H1 (cell line): ENCODE measurements around the gene CSNK1G2. TPM values are rescaled to one million over a fixed set of nuclear protein-coding genes. Genes with fewer than 3 reads are reported as not detected.
A peak's percentile ranks its signal among the peaks of the same experiment; 100 is the strongest.

ENCODE experiments used
- CTCF ChIA-PET: fragments of 300-600 bp; sonication (Branson Sonifier 250); formaldehyde crosslinking; loops from one replicate; lab custom pipeline; 2021; ENCODE audit not compliant: partially characterized antibody; lab: Charles Lee
- POLR2A ChIA-PET: fragments of 300-600 bp; sonication (Branson Sonifier 250); formaldehyde crosslinking; loops from one replicate; lab custom pipeline; 2021; ENCODE audit warnings: inconsistent platforms; ENCODE audit not compliant: partially characterized antibody; lab: Charles Lee
- DNase-seq, 2 experiments: peaks; one replicate each; pipeline versions ENCODE4 v3.0.0 to v3.0.0-alpha.2; 2010 to 2022; ENCODE audit warnings: low spot score in 2 of 2, low read depth in 1 of 2, mixed read lengths in 1 of 2
- FAIRE-seq: peaks from 2 replicates; lab custom pipeline; 2011; peaks lifted over from hg19 to GRCh38; lab: Jason Lieb, UNC
- H2AFZ ChIP-seq: 2 replicates; pipeline ENCODE4 v1.8.1; 2012; ENCODE audit warnings: low read length, inconsistent platforms
- H2AK5ac ChIP-seq: 2 replicates; pipeline ENCODE4 v1.6.1; 2013; ENCODE audit warnings: low read depth, low read length
- H2BK120ac ChIP-seq: replicated peaks from 2 replicates; pipeline ENCODE3; 2013; ENCODE audit warnings: low read depth, low read length, inconsistent platforms
- H2BK12ac ChIP-seq: 2 replicates; pipeline ENCODE4 v1.6.1; 2013; ENCODE audit warnings: low read depth, low read length
- H2BK15ac ChIP-seq: 2 replicates; pipeline ENCODE4 v1.6.1; 2013; ENCODE audit warnings: low read length
- H2BK20ac ChIP-seq: 2 replicates; pipeline ENCODE4 v1.6.1; 2013; ENCODE audit warnings: low read length
- H2BK5ac ChIP-seq: 2 replicates; pipeline ENCODE4 v1.6.1; 2013; ENCODE audit warnings: low read depth, low read length
- H3K14ac ChIP-seq: 2 replicates; pipeline ENCODE4 v1.6.1; 2013; ENCODE audit warnings: inconsistent platforms; ENCODE audit not compliant: insufficient read length
- H3K18ac ChIP-seq: 2 replicates; pipeline ENCODE4 v1.6.1; 2013; ENCODE audit warnings: low read length; ENCODE audit errors: extremely low read depth
- H3K23ac ChIP-seq: 2 replicates; pipeline ENCODE4 v1.6.1; 2013; ENCODE audit warnings: inconsistent platforms; ENCODE audit not compliant: insufficient read length
- H3K23me2 ChIP-seq: 2 replicates; pipeline ENCODE4 v1.6.1; 2013; ENCODE audit warnings: low read depth, low read length
- H3K27ac ChIP-seq: 2 replicates; pipeline ENCODE4 v1.6.1; 2011; ENCODE audit warnings: low read depth, low read length, inconsistent platforms
- H3K27me3 ChIP-seq, 4 experiments: replicated peaks in 1 of 4; 1 replicate in 1 of 4; 2 replicates in 3 of 4; pipeline versions ENCODE4 v1.6.1 to v1.8.1; 2011 to 2013; ENCODE audit warnings: low read length in 3 of 4, mild to moderate bottlenecking in 3 of 4, inconsistent platforms in 2 of 4, mixed read lengths in 2 of 4, moderate library complexity in 1 of 4; ENCODE audit not compliant: control insufficient read depth in 3 of 4, insufficient read depth in 3 of 4; ENCODE audit errors: extremely low read depth in 1 of 4
- H3K36me3 ChIP-seq, 4 experiments: 2 replicates each; pipeline versions ENCODE4 v1.6.1 to v1.8.1; 2011 to 2013; ENCODE audit warnings: mild to moderate bottlenecking in 4 of 4, low read length in 3 of 4, moderate library complexity in 2 of 4, control low read depth in 1 of 4, inconsistent platforms in 1 of 4; ENCODE audit not compliant: insufficient read depth in 4 of 4, control insufficient read depth in 2 of 4
- H3K4ac ChIP-seq: replicated peaks from 2 replicates; pipeline ENCODE3; 2013; ENCODE audit warnings: low read length, low read depth, mixed read lengths, inconsistent platforms; ENCODE audit not compliant: insufficient read length
- H3K4me1 ChIP-seq, 4 experiments: replicated peaks in 1 of 4; 1 replicate in 1 of 4; 2 replicates in 3 of 4; pipeline versions ENCODE4 v1.6.1 to v1.8.1; 2011 to 2013; ENCODE audit warnings: low read length in 3 of 4, inconsistent platforms in 2 of 4, mixed read lengths in 1 of 4; ENCODE audit not compliant: insufficient read depth in 4 of 4, control insufficient read depth in 3 of 4
- H3K4me2 ChIP-seq, 2 experiments: 2 replicates each; pipeline versions ENCODE4 v1.6.1 to v1.8.1; 2011 to 2013; ENCODE audit warnings: low read depth in 2 of 2, low read length in 2 of 2, control low read depth in 1 of 2, inconsistent platforms in 1 of 2, mild to moderate bottlenecking in 1 of 2; ENCODE audit not compliant: insufficient read depth in 1 of 2
- H3K4me3 ChIP-seq, 4 experiments: fragments of 200-600, 300-600 bp in 1 of 4; sonication (generic), shearing (Covaris generic), sonication (Bioruptor Twin) in 1 of 4; 2 replicates each; pipeline versions ENCODE4 v1.5.1 to v1.8.1; 2011 to 2016; ENCODE audit warnings: low read length in 4 of 4, low read depth in 3 of 4, control low read depth in 2 of 4, inconsistent platforms in 2 of 4, mild to moderate bottlenecking in 2 of 4, mixed read lengths in 1 of 4, moderate library complexity in 1 of 4; ENCODE audit not compliant: insufficient read depth in 2 of 4; ENCODE audit errors: extremely low read depth in 1 of 4
- H3K56ac ChIP-seq: replicated peaks from 2 replicates; pipeline ENCODE3; 2013; ENCODE audit warnings: low read depth, mild to moderate bottlenecking, mixed read lengths, low read length, inconsistent platforms; ENCODE audit not compliant: insufficient read length
- H3K79me1 ChIP-seq: 2 replicates; pipeline ENCODE4 v1.6.1; 2013; ENCODE audit warnings: low read depth, low read length, control low read depth
- H3K79me2 ChIP-seq, 2 experiments: 2 replicates each; pipeline versions ENCODE4 v1.6.1 to v1.8.1; 2012 to 2013; ENCODE audit warnings: low read length in 2 of 2, mild to moderate bottlenecking in 2 of 2, inconsistent platforms in 1 of 2; ENCODE audit not compliant: insufficient read depth in 2 of 2, control insufficient read depth in 1 of 2
- H3K9ac ChIP-seq, 4 experiments: replicated peaks in 1 of 4; 1 replicate in 1 of 4; 2 replicates in 3 of 4; pipeline versions ENCODE4 v1.6.1 to v1.8.1; 2011 to 2013; ENCODE audit warnings: low read depth in 3 of 4, low read length in 3 of 4, control low read depth in 2 of 4, mild to moderate bottlenecking in 2 of 4, moderate library complexity in 2 of 4, inconsistent platforms in 1 of 4; ENCODE audit errors: extremely low read depth in 1 of 4
- H3K9me3 ChIP-seq, 2 experiments: 2 replicates each; pipeline versions ENCODE4 v1.6.1 to v1.8.1; 2012 to 2013; ENCODE audit warnings: mild to moderate bottlenecking in 2 of 2, moderate library complexity in 2 of 2, control low read depth in 1 of 2, inconsistent platforms in 1 of 2, low read depth in 1 of 2, low read length in 1 of 2, mixed read lengths in 1 of 2; ENCODE audit not compliant: insufficient read depth in 2 of 2
- H4K20me1 ChIP-seq, 2 experiments: replicated peaks in 1 of 2; 2 replicates each; pipeline versions ENCODE3 to v1.8.1; 2011 to 2013; ENCODE audit warnings: inconsistent platforms in 2 of 2, low read length in 2 of 2, mild to moderate bottlenecking in 1 of 2; ENCODE audit not compliant: insufficient read depth in 2 of 2, control insufficient read depth in 1 of 2
- H4K5ac ChIP-seq: 2 replicates; pipeline ENCODE4 v1.6.1; 2013; ENCODE audit warnings: low read length, low read depth, mixed read lengths, inconsistent platforms; ENCODE audit not compliant: insufficient read length
- H4K8ac ChIP-seq: 2 replicates; pipeline ENCODE4 v1.8.0; 2013; ENCODE audit warnings: mild to moderate bottlenecking, moderate library complexity, low read length, inconsistent platforms; ENCODE audit not compliant: insufficient read depth; ENCODE audit errors: extremely low read depth
- H4K91ac ChIP-seq: replicated peaks from 2 replicates; pipeline ENCODE3; 2013; ENCODE audit warnings: low read length, mixed read lengths, inconsistent platforms; ENCODE audit not compliant: insufficient read length
- CBX8 ChIP-seq: fragments of 300-800, 300-1000 bp; sonication (generic); IDR thresholded peaks from 2 replicates; pipeline ENCODE4 v1.7.1; 2016; ENCODE audit warnings: low read depth, low read length, borderline replicate concordance
- GABPA ChIP-seq: IDR thresholded peaks from 2 replicates; pipeline ENCODE4 v1.6.1; 2011; ENCODE audit warnings: mild to moderate bottlenecking, low read length, moderate library complexity, borderline replicate concordance; ENCODE audit not compliant: insufficient read depth
- POLR2AphosphoS5 ChIP-seq: IDR thresholded peaks from 2 replicates; pipeline ENCODE4 v1.6.1; 2011; ENCODE audit warnings: low read depth, low read length
- POU5F1 ChIP-seq: IDR thresholded peaks from 2 replicates; pipeline ENCODE4 v1.6.1; 2011; ENCODE audit warnings: low read depth, mild to moderate bottlenecking, low read length, moderate library complexity
- RBBP5 ChIP-seq: IDR thresholded peaks from 2 replicates; pipeline ENCODE4 v1.7.1; 2012; ENCODE audit warnings: low read depth, mild to moderate bottlenecking, inconsistent platforms, low read length, moderate library complexity, borderline replicate concordance
- SIN3A ChIP-seq, 2 experiments: IDR thresholded peaks in 1 of 2; conservative IDR thresholded peaks in 1 of 2; 2 replicates each; pipeline ENCODE4 v1.6.1; 2011 to 2012; ENCODE audit warnings: low read length in 2 of 2, improper control_type of control experiment in 1 of 2, low read depth in 1 of 2, mild to moderate bottlenecking in 1 of 2
- TEAD4 ChIP-seq: IDR thresholded peaks from 2 replicates; pipeline ENCODE4 v1.6.1; 2012; ENCODE audit warnings: low read depth, low read length, inconsistent platforms, mixed read lengths
- ZNF274 ChIP-seq: IDR thresholded peaks from 2 replicates; pipeline ENCODE4 v1.7.0; 2012; ENCODE audit warnings: low read length, borderline replicate concordance; ENCODE audit errors: extremely low read depth
- WGBS, 2 experiments: shearing (Covaris generic) in 1 of 2; methylation state at CpG; one replicate each; pipeline versions ENCODE4 v1.1.6 to v1.1.7; 2013 to 2015; ENCODE audit warnings: low lambda C conversion rate in 2 of 2, mixed read lengths in 2 of 2, inconsistent platforms in 1 of 2, low coverage in 1 of 2, missing lambda C conversion rate in 1 of 2; ENCODE audit not compliant: insufficient replicate concordance in 2 of 2, insufficient coverage in 1 of 2, insufficient read length in 1 of 2; ENCODE audit errors: extremely low coverage in 1 of 2, missing lambda C conversion rate in 1 of 2; 5-methylcytosine and 5-hydroxymethylcytosine counted together
- polyA plus RNA-seq, 7 experiments: library from polyadenylated mRNA; depleted of rRNA in 3 of 7; stranded (reverse) in 5 of 7; unstranded in 2 of 7; fragments of >200 nt in 5 of 7; fragments of 200-250 nt in 2 of 7; gene quantifications; 1 replicate in 5 of 7; 2 replicates in 1 of 7; 4 replicates in 1 of 7; pipeline versions ENCODE4 v1.2.1 to v1.2.3, GENCODE V29; 2011 to 2013; ENCODE audit warnings: missing spikeins in 2 of 7, mixed read lengths in 2 of 7
- total RNA-seq: library from RNA; stranded (reverse); fragmentation: NEBNext Ultra II Directional; extraction: Animal tissue kit (Norgen Biotek cat#: 25700); gene quantifications from 2 replicates; pipeline ENCODE4 v1.2.1, GENCODE V29; 2021
- TF ChIP-seq, protein P1 (sequence below): IDR thresholded peaks from 2 replicates; pipeline ENCODE4 v1.6.1; 2012; ENCODE audit warnings: inconsistent platforms

Gene CSNK1G2
- total and polyA plus RNA-seq, 2 of the 8 experiments (the other 6 are each of a cell fraction or from before 2014, with no cell fraction given), result 99.5 to 130 TPM

DNA sequence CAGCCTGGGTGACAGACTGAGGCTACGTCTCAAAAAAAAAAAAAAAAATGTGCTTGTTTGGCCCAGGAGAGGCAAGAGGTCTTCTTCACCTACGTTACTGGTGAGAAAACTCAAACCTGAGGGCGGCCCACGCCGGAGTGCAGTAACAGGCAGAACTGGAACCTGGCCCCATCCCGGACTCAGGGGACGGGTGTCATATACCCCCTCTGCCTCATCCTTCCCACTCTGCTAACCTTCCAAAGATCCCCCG lies 36.2 kb upstream of the CSNK1G2 start:
- ChIA-PET POLR2A (interaction anchor here (0.7 to 2.1 kb wide), 13 partner anchors 9 to 813 kb away, joined by 3 to 10 read pairs (median 4); partner anchors contain the start of gene ABHD17A), CTCF (interaction anchor here (0.6 to 1.7 kb wide), 6 partner anchors 8 to 40 kb away, joined by 3 to 6 read pairs (median 4); no protein-coding TSS in a partner anchor)
- Histone ChIP-seq H3K27me3 (no peaks in the 10 kb centered on the region), H2AFZ (no peak overlapping the region; the same call in 1 of the 2 replicates), H3K4ac (peak overlapping the region; percentile 36), H2AK5ac (peak overlapping the region; percentile 6; the same call in 1 of the 2 replicates), H3K27ac (peak overlapping the region; percentile 87), H3K56ac (peak overlapping the region; percentile 17), H3K79me2 (peaks cover 12 to 40% of the 10 kb centered on the region in 2 experiments; a peak in 3 of 4 replicates), H3K4me1 (peaks cover 0 to 9% (median 8%) of the 10 kb centered on the region in 4 experiments; a peak in 5 of 7 replicates), H3K79me1 (peaks cover 13% of the 10 kb centered on the region), H3K23ac (no peak overlapping the region), H3K9ac (peak overlapping the region in 2 of 4 experiments; percentile 44 to 58; a peak in 2 of 7 replicates), H3K18ac (0 out of 2 replicates have a peak overlapping the region, but pooled peaks have one; percentile 78), H3K36me3 (peaks cover 0 to 4% (median under 1%) of the 10 kb centered on the region in 4 experiments; a peak in 1 of 8 replicates), H4K91ac (peak overlapping the region; percentile 56), H4K5ac (peak overlapping the region; percentile 27), H3K23me2 (peaks cover 3% of the 10 kb centered on the region), H3K9me3 (no peaks in the 10 kb centered on the region), H2BK12ac (no peak overlapping the region), H2BK120ac (peak overlapping the region; percentile 18), H2BK20ac (0 out of 2 replicates have a peak overlapping the region, but pooled peaks have one; percentile 72), H4K20me1 (peaks cover 9 to 15% of the 10 kb centered on the region in 2 experiments), H3K14ac (no peak overlapping the region), H3K4me3 (peak overlapping the region; percentile 17 to 71 (median 37); a peak in 7 of 8 replicates), H2BK15ac (no peak overlapping the region), H4K8ac (peak overlapping the region; percentile 87; the same call in 1 of the 2 replicates), H2BK5ac (peak overlapping the region; percentile 97), H3K4me2 (peak overlapping the region; percentile 75 to 81)
- DNase-seq, result no peak
- no peak for FAIRE-seq
- WGBS, 2 experiments, result 24% methylated on average over 7 of the region's 8 CpGs; no CpG with 5 or more reads in 1 of the 2 experiments
- TF ChIP-seq TEAD4 (no peak), RBBP5 (peak; percentile 35; the same call in 1 of the 2 replicates), ZNF274 (no peak), SIN3A (conservative IDR thresholded peaks at IDR 0.05 in 1 of 2, IDR thresholded peaks at IDR 0.05 in 1 of 2; ENCODE audit: low read depth in 1 of 2, low read length in 2 of 2) (0 out of 4 replicates have a peak, but pooled peaks of 1 of the 2 experiments have one; percentile 0), GABPA (no peak), POU5F1 (no peak; the same call in 1 of the 2 replicates), POLR2AphosphoS5 (no peak), CBX8 (no peak)
- TF ChIP-seq, protein P1, sequence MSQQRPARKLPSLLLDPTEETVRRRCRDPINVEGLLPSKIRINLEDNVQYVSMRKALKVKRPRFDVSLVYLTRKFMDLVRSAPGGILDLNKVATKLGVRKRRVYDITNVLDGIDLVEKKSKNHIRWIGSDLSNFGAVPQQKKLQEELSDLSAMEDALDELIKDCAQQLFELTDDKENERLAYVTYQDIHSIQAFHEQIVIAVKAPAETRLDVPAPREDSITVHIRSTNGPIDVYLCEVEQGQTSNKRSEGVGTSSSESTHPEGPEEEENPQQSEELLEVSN, result 0 out of 2 replicates have a peak, but pooled peaks have one; percentile 4
